ENCODE data around the gene TTC22.

TTC22 gene

GRCh38 chr1:54748094-54748835, 52.9 kb downstream of the TTC22 start:
- TF ChIP-seq GATA3 (IDR thresholded peaks at IDR 0.05; ENCODE audit: low read depth, low read length) (no peak), GATA2 (IDR thresholded peaks at IDR 0.05; ENCODE audit: low read depth, low read length) (no peak)

- TF ChIP-seq GATA3 (IDR thresholded peaks at IDR 0.05; ENCODE audit: low read depth, low read length), result no peak
- TF ChIP-seq GATA2 (IDR thresholded peaks at IDR 0.05; ENCODE audit: low read depth, low read length), result no peak
Measured at GRCh38 chr1:54745864-54746263, 55.3 kb downstream of the TTC22 start.

GRCh38 chr1:54745274-54745673, 55.8 kb downstream of the TTC22 start:
- TF ChIP-seq GATA3 (IDR thresholded peaks at IDR 0.05; ENCODE audit: low read depth, low read length), result no peak
- TF ChIP-seq GATA2 (IDR thresholded peaks at IDR 0.05; ENCODE audit: low read depth, low read length), result no peak

- no peak for TF ChIP-seq GATA2 (IDR thresholded peaks at IDR 0.05; ENCODE audit: low read depth, low read length)
- TF ChIP-seq GATA3 (IDR thresholded peaks at IDR 0.05; ENCODE audit: low read depth, low read length), result no peak
Measured at GRCh38 chr1:54744696-54745095, 56.4 kb downstream of the TTC22 start.

GRCh38 chr1:54743416-54744226, 57.5 kb downstream of the TTC22 start:
- TF ChIP-seq GATA2 (IDR thresholded peaks at IDR 0.05; ENCODE audit: low read depth, low read length) (no peak), GATA3 (IDR thresholded peaks at IDR 0.05; ENCODE audit: low read depth, low read length) (no peak)

GRCh38 chr1:54742282-54742681, 58.8 kb downstream of the TTC22 start:
- TF ChIP-seq GATA2 (IDR thresholded peaks at IDR 0.05; ENCODE audit: low read depth, low read length) (no peak), GATA3 (IDR thresholded peaks at IDR 0.05; ENCODE audit: low read depth, low read length) (no peak)

GRCh38 chr1:54741531-54741930, 59.6 kb downstream of the TTC22 start:
- TF ChIP-seq GATA3 (IDR thresholded peaks at IDR 0.05; ENCODE audit: low read depth, low read length) (no peak), GATA2 (IDR thresholded peaks at IDR 0.05; ENCODE audit: low read depth, low read length) (no peak)

GRCh38 chr1:54738244-54738643, 62.9 kb downstream of the TTC22 start:
- no peak for TF ChIP-seq GATA2 (IDR thresholded peaks at IDR 0.05; ENCODE audit: low read depth, low read length)
- no peak for TF ChIP-seq GATA3 (IDR thresholded peaks at IDR 0.05; ENCODE audit: low read depth, low read length)

GRCh38 chr1:54736685-54737084, 64.4 kb downstream of the TTC22 start:
- TF ChIP-seq GATA2 (IDR thresholded peaks at IDR 0.05; ENCODE audit: low read depth, low read length) (no peak), GATA3 (IDR thresholded peaks at IDR 0.05; ENCODE audit: low read depth, low read length) (no peak)
